ENCODE measurements around the gene ZGPAT.

Gene ZGPAT

GRCh38 chr20:63734111-63734945, 26.5 kb downstream of the ZGPAT start:
- no peak for DNase-seq

- DNase-seq: no peak
Observed at GRCh38 chr20:63734946-63735858, 27.4 kb downstream of the ZGPAT start.

- DNase-seq: no peak
Observed at GRCh38 chr20:63735859-63736718, 28.2 kb downstream of the ZGPAT start, which contains the start of gene LIME1. Gene LIME1, plus strand, starts transcription at chr20:63736664. Its CDS starts 886 bp downstream, at chr20:63737550.

GRCh38 chr20:63736893-63737694, 29.3 kb downstream of the ZGPAT start:
- DNase-seq: no peak

GRCh38 chr20:63737695-63737944, 29.8 kb downstream of the ZGPAT start:
- no peak for DNase-seq

- DNase-seq: no peak
Observed at GRCh38 chr20:63737945-63738686, 30.3 kb downstream of the ZGPAT start.

GRCh38 chr20:63738687-63739129, 30.9 kb downstream of the ZGPAT start:
- peak; percentile 11 for DNase-seq

- DNase-seq: peak; percentile 82
Observed at GRCh38 chr20:63739130-63740069, 31.6 kb downstream of the ZGPAT start, which contains the start of gene SLC2A4RG. Gene SLC2A4RG, plus strand, starts transcription at chr20:63739776. Its CDS starts 137 bp downstream, at chr20:63739913.

GRCh38 chr20:63740070-63740626, 32.3 kb downstream of the ZGPAT start:
- peak; percentile 43 for DNase-seq

- DNase-seq: peak; percentile 87
Observed at GRCh38 chr20:63740627-63741353, 33.0 kb downstream of the ZGPAT start.

- DNase-seq: no peak
Observed at GRCh38 chr20:63741354-63741675, 33.5 kb downstream of the ZGPAT start.

GRCh38 chr20:63741676-63742380, 34.0 kb downstream of the ZGPAT start:
- DNase-seq: no peak

- no peak for DNase-seq
Observed at GRCh38 chr20:63742381-63743024, 34.7 kb downstream of the ZGPAT start.

- DNase-seq: no peak
Observed at GRCh38 chr20:63743210-63743970, 35.6 kb downstream of the ZGPAT start.

- no peak for DNase-seq
Observed at GRCh38 chr20:63744158-63744557, 36.3 kb downstream of the ZGPAT start.

GRCh38 chr20:63744574-63745423, 37.0 kb downstream of the ZGPAT start:
- DNase-seq: no peak
